Muscle of leg (tissue), 11 donors: Measurements from ENCODE around the gene BRD4. TPM values are rescaled to one million over a fixed set of nuclear protein-coding genes. Genes with fewer than 3 reads are reported as not detected.

Experiments
- DNase-seq: peaks from one replicate; pipeline ENCODE4 v3.0.0; 2013
- H3K27ac ChIP-seq: one replicate; pipeline ENCODE4 v1.5.1; 2013; ENCODE audit warnings: mild to moderate bottlenecking, low read length, control low read depth
- H3K27me3 ChIP-seq: one replicate; pipeline ENCODE4 v1.6.1; 2013; ENCODE audit warnings: low read length; ENCODE audit not compliant: control insufficient read depth, insufficient read depth
- H3K36me3 ChIP-seq: one replicate; pipeline ENCODE4 v1.6.1; 2013; ENCODE audit warnings: low read length; ENCODE audit not compliant: control insufficient read depth, insufficient read depth
- H3K4me1 ChIP-seq: one replicate; pipeline ENCODE4 v1.6.1; 2013; ENCODE audit warnings: low read length; ENCODE audit not compliant: control insufficient read depth, insufficient read depth
- H3K4me3 ChIP-seq: one replicate; pipeline ENCODE4 v1.5.1; 2013; ENCODE audit warnings: low read length, control low read depth
- H3K9me3 ChIP-seq: replicated peaks from 2 replicates; pipeline ENCODE4 v1.6.1; 2013; ENCODE audit warnings: low read depth, low read length; ENCODE audit not compliant: control insufficient read depth
- WGBS: methylation state at CpG from one replicate; pipeline ENCODE4 v1.1.5; 2013; ENCODE audit warnings: missing lambda C conversion rate; ENCODE audit not compliant: insufficient coverage; 5-methylcytosine and 5-hydroxymethylcytosine counted together
- polyA plus RNA-seq, 8 donors: library from polyadenylated mRNA; unstranded; fragments of 120-200 nt; gene quantifications; one replicate each; pipeline versions ENCODE4 v1.2.1 to v1.2.3, GENCODE V29; 2013; ENCODE audit warnings: inconsistent platforms in 1 of 8, low replicate concordance in 1 of 8; ENCODE audit not compliant: insufficient read length in 8 of 8, insufficient read depth in 1 of 8
- total RNA-seq: library from RNA; stranded (reverse); fragments of 120-200 nt; gene quantifications from one replicate; pipeline ENCODE4 v1.2.4, GENCODE V29; 2013

BRD4 gene
- total and polyA plus RNA-seq, 9 donors, result 14.5 to 51.5 (median 37.8) TPM

DNA sequence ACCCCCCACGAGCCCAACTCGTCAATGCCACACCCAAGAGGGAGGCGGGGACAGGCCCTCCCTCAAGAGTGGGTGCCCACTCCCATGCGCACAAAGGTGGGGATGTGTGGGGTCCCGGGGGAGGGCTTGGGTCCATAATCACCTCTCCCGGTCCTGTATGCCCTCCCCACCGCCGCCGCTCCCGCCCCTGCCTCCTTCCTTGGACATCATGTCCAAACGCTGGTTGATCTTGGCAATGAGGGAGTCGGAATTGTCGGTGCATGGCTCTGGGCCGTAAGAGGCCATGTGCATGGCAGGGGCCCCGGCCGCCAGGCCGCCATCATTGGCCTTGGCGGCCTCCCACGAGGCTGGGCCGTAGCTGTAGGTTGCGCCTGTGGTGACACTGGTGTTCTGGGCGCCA, 41.3 kb upstream of the BRD4 start:
- Histone ChIP-seq H3K36me3 (peaks cover 58% of the 10 kb centered on the region), H3K4me1 (peaks cover 23% of the 10 kb centered on the region), H3K9me3 (no peaks in the 10 kb centered on the region), H3K4me3 (no peak overlapping the region), H3K27ac (no peak overlapping the region), H3K27me3 (no peaks in the 10 kb centered on the region)
- 93% methylated on average over 17 of the region's 22 CpGs for WGBS
- DNase-seq, result no peak

DNA sequence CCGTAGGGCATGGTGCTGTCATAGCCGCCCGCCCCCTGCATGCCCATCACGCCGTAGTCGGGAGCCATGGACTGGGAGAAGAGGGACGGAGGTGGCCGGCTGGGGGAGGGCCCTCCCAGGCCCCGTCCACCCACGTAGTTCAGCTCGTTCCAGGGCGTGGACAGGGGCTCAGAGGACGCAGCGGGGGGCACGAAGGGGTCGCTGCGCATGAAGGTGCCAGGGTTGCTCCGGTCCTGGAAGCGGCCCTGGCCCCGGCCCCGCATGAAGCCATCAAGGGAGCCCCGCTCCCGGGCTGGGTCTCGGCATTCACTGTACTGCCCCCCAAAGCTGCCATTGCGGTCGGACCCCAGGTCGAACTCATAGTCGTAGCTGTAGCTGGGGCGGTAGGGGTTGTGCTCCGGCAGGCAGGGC, 40.6 kb upstream of the BRD4 start:
- WGBS, result 93% methylated on average over 29 of the region's 30 CpGs
- no peaks in the 10 kb centered on the region for H3K9me3 ChIP-seq
- peaks cover 21% of the 10 kb centered on the region for H3K4me1 ChIP-seq
- H3K27me3 ChIP-seq, result no peaks in the 10 kb centered on the region
- peaks cover 66% of the 10 kb centered on the region for H3K36me3 ChIP-seq
- no peak overlapping the region for H3K4me3 ChIP-seq
- no peak overlapping the region for H3K27ac ChIP-seq
- DNase-seq, result no peak

DNA sequence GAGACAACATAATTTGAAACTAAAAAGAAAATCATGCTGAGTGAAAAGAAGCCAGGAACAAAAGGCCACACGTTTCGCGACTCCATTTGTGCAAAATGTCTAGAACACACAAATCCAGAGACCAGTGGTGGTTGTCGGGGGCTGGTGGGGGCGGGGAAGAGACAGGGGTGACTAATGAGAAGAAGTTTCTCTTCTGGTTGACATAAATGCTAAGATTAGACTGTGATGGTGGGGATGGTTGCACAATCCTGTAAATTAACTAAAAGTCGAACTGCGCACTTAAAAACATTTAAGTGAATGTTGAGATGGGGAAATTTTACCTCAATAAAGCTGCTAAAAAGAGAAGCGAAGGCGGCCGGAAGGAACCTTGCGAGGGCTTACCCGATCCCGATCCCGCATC, 40.1 kb upstream of the BRD4 start:
- H3K27ac ChIP-seq, result no peak overlapping the region
- no peaks in the 10 kb centered on the region for H3K27me3 ChIP-seq
- no peaks in the 10 kb centered on the region for H3K9me3 ChIP-seq
- DNase-seq, result no peak
- H3K4me1 ChIP-seq, result peaks cover 16% of the 10 kb centered on the region
- no peak overlapping the region for H3K4me3 ChIP-seq
- WGBS, result 91% methylated on average over 14 of the region's 14 CpGs
- H3K36me3 ChIP-seq, result peaks cover 70% of the 10 kb centered on the region

DNA sequence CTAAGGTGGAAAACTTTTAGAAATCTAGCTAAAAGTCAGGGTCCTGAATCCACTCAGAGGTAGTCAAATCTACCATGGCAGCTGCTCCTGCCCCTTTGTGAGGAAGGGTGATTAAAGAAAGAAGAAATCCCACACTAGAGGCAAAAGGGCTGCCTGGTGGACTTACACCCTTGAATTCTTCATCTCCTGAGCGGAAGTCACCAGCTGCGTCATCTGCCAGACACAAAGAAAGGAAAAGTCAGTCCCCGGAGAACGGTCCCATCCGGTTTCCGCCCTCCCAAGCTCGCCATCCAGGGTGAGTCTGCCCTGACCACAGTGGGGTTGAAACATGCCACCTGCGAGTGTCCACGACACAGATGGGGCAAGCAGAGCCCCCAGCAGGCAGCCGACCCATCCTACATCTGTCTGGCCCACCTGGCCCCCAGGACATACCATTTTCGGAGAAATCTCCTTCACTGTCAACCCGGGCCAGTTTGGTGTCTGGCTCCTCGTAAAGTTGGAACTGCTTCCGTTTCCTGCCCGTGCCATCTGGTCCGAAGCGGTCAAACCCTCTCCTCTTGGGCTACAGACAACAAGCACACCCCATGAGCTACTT, 39.5 kb upstream of the BRD4 start:
- 86% methylated on average over 17 of the region's 17 CpGs for WGBS
- Histone ChIP-seq H3K36me3 (peaks cover 76% of the 10 kb centered on the region), H3K4me1 (peaks cover 11% of the 10 kb centered on the region), H3K27me3 (no peaks in the 10 kb centered on the region), H3K4me3 (no peak overlapping the region), H3K27ac (no peak overlapping the region), H3K9me3 (no peaks in the 10 kb centered on the region)
- DNase-seq, result no peak

DNA sequence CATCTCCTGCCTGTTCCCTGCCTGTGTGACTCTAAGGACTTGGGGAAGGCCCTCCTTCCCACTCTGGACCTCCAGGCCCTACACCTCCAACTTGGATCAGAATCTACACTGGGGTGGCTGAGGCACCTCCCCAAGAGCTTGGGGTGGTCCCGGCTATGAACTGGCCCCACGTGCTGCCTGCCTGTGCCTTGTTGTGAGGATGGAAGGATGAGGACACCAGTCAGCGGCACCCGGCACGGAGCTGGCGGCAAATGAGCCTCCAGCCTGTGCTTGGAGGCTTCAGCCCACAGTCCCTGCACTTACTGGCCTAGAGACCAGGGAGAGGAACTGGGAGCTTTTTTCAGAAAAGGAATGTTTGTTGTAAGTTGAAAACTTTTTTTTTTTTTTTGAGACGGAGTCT, 38.8 kb upstream of the BRD4 start:
- H3K4me3 ChIP-seq, result no peak overlapping the region
- no peak for DNase-seq
- no peak overlapping the region for H3K27ac ChIP-seq
- WGBS, result 98% methylated on average over 6 of the region's 7 CpGs
- peaks cover 76% of the 10 kb centered on the region for H3K36me3 ChIP-seq
- H3K9me3 ChIP-seq, result no peaks in the 10 kb centered on the region
- H3K27me3 ChIP-seq, result no peaks in the 10 kb centered on the region
- peaks cover 8% of the 10 kb centered on the region for H3K4me1 ChIP-seq

DNA sequence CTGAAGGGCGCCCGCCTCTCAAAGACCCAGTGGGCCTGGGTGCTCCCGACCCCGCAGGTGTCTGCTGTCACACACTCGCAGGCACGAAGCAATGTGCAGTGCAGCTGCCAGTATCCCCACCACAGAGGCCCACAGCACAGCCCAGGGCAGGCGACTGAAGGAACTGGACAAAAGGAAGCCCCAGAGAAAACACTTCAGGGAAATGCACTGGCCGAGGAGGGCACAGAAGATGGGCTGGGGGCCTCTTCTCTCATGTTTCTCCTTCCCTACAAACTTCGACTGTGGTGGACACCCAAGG, 37.2 kb upstream of the BRD4 start:
- H3K36me3 ChIP-seq, result peaks cover 83% of the 10 kb centered on the region
- no peaks in the 10 kb centered on the region for H3K9me3 ChIP-seq
- H3K4me3 ChIP-seq, result no peak overlapping the region
- H3K4me1 ChIP-seq, result peaks cover 3% of the 10 kb centered on the region
- 93% methylated on average over 7 of the region's 9 CpGs for WGBS
- no peaks in the 10 kb centered on the region for H3K27me3 ChIP-seq
- no peak for DNase-seq
- H3K27ac ChIP-seq, result no peak overlapping the region

DNA sequence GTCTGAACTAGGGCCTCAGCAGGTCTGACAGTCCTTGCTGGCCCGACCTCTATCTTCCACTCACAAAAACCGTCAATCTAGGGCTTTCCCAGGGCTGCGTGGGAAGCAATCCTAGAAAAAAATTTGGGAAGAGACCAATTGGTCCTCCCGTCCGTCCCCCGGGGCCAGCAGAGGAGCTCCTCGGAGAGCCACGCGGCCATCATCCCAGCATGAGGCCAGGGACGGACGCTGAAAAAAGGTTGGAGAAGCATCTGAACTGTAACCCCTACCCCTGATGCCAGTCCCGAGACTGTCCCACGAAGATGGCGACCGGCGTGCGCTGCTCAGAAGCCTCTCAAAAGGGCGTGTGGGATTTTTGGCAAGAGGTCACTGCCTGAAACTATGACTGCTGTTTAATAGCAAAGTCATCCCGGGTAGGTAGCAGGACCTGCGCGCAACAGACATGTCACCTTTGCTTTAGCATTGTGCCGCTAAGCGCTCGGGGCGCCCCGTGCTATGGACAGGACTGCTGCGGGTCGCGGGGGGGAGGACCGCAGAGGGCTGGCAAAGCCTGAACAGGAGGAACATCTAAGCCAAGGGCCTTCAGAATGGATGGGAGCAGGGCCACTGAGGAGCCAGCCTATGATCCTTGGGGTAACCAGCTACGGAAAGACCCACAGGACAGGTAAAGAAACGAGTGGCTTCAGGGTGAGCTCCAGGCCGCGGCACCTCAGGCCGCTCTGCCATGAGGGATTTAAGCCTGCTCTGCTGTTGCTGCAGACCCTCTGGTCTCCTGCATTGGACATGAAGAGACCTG, 36.7 kb upstream of the BRD4 start:
- H3K4me1 ChIP-seq, result no peaks in the 10 kb centered on the region
- H3K36me3 ChIP-seq, result peaks cover 81% of the 10 kb centered on the region
- H3K27me3 ChIP-seq, result no peaks in the 10 kb centered on the region
- DNase-seq, result no peak
- no peak overlapping the region for H3K27ac ChIP-seq
- no peak overlapping the region for H3K4me3 ChIP-seq
- no peaks in the 10 kb centered on the region for H3K9me3 ChIP-seq
- WGBS, result 91% methylated on average over 33 of the region's 35 CpGs

DNA sequence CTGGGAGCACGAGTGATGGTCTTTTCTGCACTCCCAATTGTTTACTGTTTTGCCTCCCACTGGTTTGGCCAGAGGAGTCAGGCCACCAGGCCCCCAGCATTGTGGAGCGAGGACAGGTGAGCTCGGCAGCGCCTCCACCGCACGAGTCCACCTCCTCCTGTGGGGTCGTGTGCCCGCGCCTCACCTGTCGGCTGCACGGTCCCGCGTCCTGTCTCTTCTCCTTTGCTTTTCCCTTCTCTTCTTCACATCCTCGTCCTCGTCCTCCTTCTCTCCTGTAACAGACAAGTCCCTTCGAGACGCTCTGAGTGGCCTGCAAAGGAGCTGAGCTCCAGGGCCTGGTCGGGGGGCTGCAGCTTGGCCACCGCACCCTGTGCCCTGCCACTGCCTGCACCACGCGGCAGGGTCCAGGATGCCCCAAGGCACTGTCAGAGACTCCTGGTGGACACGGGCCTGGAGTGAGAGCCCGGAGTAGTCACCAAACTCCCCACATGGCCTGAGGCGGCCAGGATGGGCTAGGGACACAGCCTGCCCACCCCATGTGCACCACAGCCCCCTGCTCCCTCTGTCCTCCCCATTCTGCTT, 35.8 kb upstream of the BRD4 start:
- H3K4me3 ChIP-seq, result no peak overlapping the region
- no peaks in the 10 kb centered on the region for H3K27me3 ChIP-seq
- H3K36me3 ChIP-seq, result peaks cover 74% of the 10 kb centered on the region
- H3K4me1 ChIP-seq, result no peaks in the 10 kb centered on the region
- H3K9me3 ChIP-seq, result no peaks in the 10 kb centered on the region
- no peak overlapping the region for H3K27ac ChIP-seq
- DNase-seq, result no peak
- WGBS, result 89% methylated on average over 24 of the region's 24 CpGs

DNA sequence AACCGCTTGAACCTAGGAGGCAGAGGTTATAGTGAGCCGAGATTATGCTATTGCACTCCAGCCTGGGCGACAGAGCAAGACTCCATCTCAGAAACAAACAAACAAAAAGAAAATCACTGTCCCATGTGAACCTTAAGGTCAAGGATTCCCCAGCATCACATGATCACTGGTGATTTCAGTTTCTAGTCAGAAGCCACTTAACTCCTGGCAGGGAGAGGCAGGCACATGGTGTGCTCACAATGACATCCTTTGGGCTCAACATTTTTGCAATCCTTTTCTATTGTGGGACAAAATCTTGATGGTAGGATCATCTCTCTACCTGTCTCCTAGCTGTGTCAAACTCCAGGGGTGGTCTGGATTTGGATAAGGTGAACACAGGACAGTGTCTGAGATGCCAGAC, 35.1 kb upstream of the BRD4 start:
- H3K4me1 ChIP-seq, result no peaks in the 10 kb centered on the region
- H3K27me3 ChIP-seq, result no peaks in the 10 kb centered on the region
- H3K36me3 ChIP-seq, result peaks cover 67% of the 10 kb centered on the region
- H3K4me3 ChIP-seq, result no peak overlapping the region
- 100% methylated on average over 2 of the region's 3 CpGs for WGBS
- DNase-seq, result no peak
- H3K27ac ChIP-seq, result no peak overlapping the region
- no peaks in the 10 kb centered on the region for H3K9me3 ChIP-seq

DNA sequence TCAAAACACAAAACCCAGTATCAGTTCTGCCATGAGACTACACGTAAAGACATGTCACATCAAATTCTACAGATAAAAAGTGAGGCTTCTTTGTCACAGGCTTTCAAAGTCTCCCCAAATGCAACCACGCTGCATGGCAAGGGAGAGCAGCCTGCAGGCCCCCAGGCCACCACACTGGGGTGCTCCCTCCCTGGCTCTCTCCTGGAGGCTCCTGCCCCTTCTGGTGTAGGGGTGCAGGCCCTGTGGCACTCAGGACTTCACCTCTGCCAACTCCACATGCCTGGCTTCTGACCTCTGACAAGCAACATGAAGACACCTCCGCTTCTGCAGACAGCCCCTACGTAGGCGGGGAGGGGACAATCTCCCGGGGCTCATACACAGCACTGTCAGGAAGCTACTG, 32.9 kb upstream of the BRD4 start:
- no peaks in the 10 kb centered on the region for H3K9me3 ChIP-seq
- H3K27me3 ChIP-seq, result no peaks in the 10 kb centered on the region
- no peaks in the 10 kb centered on the region for H3K4me1 ChIP-seq
- no peak overlapping the region for H3K4me3 ChIP-seq
- DNase-seq, result no peak
- H3K36me3 ChIP-seq, result peaks cover 62% of the 10 kb centered on the region
- 75% methylated on average over 6 of the region's 6 CpGs for WGBS
- no peak overlapping the region for H3K27ac ChIP-seq
